HG03432 (cell line): Measurements from ENCODE around the gene METTL26.

Experiments used
- ATAC-seq: cut with Tn5 transposase; IDR thresholded peaks from one replicate; pipeline ENCODE4 v1.9.1; 2021; ENCODE audit warnings: mild to moderate bottlenecking, moderate library complexity; ENCODE audit not compliant: unreplicated experiment

METTL26 gene

DNA sequence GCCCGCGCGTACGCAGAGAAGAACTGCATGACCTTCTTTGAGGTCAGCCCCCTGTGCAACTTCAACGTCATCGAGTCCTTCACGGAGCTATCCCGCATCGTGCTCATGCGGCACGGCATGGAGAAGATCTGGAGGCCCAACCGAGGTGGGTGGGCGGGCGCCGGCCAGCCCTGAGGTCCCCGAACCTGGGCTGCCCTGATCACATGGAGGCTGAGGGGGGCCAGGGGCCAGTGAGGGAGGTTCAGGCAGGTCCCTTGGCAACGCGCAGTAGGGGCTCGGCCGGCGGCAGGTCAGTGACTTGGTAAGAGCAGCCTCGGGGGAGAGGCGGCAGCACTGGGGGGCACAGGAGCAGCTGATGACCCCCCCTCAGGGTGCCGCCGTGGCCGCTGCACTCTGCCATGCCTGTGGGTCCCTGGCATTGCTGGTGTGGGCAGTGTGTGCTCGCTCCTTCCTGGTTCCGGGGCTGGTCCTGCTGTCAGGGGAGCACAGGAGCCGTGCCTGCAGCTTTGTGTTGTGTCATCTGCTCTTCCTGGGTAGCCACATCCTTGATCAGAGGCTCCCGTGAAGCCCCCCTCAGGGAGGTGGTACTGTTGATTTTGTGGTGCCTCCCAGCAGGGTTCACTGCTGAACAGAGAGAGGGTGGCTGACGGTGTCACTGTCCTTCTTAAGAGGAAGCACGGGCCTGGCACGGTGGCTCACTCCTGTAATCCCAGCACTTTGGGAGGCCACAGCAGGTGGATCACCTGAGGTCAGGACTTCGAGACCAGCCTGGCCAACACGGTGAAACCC lies 9.9 kb downstream of the METTL26 start:
- ATAC-seq = no peak

DNA sequence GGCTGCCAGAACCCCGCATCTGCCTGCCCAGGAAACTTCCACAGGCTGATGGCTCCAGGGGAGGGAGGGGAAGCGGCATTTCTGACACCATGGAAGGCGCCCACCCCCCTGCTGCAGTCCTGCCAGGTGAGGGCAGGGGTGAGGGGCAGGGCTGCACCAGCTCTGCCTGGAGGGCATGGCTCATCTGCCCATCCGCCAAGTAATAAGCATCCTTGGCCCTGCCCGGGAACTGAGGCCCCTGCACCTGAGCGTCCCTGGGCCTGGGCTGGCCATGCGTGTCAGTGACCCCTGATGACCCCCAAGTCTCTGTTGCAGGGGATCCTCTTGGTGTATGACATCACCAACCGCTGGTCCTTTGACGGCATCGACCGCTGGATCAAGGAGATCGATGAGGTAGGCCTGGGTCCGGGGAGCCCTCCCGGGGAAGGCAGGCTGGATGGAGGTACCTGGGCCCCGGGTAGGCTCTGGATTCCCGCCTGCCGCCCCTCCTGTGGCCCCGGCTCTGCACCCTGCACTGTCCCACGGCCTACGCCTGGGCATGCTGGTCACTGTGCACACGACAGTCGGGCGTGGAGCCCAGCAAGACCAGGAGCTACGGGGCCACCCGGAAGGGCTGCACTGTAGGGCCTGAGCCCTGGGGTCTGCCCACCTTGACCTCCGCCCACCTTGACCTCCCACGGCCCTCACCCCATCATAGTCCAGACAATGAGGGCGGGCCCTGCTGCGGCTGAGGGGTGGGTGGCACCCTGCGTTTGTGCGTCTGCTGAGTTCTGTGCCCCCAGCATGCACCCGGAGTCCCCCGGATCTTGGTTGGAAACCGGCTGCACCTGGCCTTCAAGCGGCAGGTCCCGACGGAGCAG lies 10.8 kb downstream of the METTL26 start:
- ATAC-seq = no peak

DNA sequence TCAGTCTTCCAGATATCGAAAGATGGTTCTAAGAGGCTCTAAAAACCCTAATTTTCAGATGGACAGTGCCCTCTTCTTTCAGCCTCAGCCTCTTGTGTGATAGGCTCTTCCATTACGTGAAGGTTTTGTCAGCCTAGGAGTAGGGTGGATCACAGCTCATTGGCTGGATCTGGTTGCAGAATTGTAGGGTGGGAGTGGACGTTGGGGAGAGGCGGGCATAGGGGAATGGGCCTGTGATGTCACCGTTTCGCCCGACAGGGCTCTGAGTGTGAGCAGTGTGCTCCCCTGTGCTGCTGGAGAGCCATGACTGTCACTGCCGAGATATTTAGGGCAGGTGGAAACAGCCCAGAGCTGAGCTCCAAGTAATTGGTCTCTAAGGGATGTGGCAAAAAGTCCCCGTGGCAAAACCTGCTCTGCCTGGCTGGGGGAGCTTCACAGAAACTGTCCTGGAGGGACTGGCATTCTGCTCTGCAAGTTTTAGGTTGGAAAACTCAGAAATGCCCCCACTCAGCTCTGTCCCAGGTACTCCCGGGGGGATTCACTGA lies 11.5 kb downstream of the METTL26 start:
- ATAC-seq = no peak

DNA sequence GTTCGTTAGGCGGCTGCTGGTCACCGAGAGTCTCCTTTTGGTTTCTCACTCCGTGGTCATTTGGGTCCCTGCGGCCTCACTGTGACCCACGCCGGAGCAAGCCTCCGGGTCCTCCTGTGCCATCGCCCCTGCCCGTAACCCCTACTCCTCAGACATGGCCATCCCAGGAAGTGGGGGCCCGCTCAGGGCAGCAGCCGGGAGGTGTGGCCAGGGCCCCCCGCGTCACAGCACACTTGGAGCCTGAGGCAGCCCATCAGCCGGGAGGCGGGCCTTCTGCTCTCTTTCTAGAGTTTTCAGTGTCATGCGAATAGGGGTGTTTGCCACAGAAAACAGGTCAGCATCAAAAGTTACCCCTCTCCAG lies 13.2 kb downstream of the METTL26 start:
- no peak for ATAC-seq

DNA sequence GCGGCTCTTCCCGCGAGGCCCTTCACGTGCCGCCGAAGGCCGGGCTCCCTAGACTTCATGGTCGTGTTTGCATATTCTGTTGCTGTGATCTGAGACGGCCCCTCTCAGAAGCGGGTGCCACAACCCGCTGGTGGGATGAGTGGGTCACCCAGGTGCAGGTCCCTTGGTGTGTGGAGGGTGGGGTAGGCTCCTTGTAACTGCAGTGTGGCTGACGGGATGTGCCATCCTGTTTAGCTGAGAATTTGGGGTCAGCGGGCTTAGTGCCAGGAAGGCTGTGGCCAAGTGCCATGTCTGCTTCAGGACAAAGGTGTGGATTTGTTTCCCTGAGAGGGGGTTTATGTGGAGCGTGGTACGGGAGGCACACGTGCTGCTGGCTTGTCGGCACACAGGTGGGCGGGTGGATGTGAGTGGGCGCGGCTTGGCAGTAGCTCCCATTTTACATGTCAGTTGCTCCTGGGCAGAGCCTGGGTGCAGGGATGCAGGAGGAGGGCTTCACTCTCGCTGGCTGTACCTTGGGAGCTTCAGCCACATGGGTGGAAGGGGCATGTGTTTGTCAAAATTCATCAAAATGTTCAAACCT lies 14.5 kb downstream of the METTL26 start:
- ATAC-seq = no peak

DNA sequence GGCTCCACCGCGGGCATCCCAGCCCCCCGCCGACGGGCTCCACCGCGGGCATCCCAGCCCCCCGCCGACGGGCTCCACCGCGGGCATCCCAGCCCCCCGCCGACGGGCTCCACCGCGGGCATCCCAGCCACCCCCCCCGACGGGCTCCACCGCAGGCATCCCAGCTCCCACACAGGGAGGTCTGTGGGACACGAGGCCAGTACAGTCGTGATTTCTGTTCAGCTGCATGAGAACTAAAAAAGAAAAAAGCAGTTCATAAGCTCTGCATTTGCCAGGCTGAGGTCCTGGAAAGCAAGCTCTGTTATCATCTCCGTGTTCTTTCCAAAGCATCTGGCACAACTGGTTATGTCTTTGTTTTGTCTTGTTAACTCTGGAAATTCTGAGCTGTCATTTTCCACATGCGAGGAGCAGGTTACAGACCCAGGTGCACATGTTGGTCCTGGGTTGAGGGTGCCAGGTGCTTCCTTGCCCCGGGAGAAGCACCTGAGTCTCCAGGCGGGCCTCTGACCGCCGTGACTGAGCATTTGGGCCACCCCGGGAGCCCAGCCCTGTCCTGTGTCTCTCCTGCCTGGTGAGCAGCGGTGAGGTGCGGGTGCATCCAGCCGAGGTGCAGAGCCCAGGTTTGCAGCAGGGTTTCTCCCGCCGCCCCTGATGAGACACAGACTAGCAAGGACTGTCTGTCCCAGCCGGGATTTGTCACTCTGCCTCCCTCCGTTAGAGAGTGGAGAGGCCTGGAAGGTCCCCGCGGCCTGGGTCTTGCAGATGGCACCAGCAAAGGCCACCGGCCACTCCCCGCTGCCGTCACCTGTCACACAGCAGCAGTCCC lies 15.2 kb downstream of the METTL26 start:
- no peak for ATAC-seq

DNA sequence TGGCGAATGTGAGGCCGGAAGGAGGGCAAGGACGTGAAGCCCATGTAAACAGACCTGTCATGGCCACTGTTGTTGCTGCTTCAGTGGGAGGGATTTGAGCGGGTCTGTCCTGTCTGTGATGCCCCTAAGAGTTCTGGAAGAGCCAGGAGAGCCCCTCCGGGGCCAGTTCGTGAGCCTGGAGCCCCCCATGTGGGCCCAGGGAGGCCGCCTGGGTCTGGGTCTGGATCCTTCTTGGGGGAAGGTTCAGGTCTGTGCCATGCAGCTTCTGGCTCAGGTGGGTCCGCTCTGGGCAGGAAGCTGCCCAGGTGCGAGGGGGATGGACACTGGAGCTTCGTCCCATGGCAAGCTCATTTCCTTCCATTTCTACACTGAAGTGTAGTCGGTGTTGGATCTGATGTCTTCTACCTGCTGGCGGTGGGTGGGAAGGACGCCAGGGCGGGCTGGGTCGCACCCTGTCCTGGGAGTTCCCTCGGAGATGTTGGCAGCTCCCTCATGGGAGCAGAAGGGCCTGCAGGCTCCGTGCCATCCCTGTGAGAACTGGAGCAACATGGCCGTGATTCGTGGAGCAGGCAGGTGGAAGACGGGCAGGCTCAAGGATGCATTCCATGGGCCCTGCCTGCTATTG lies 16.5 kb downstream of the METTL26 start:
- no peak for ATAC-seq

DNA sequence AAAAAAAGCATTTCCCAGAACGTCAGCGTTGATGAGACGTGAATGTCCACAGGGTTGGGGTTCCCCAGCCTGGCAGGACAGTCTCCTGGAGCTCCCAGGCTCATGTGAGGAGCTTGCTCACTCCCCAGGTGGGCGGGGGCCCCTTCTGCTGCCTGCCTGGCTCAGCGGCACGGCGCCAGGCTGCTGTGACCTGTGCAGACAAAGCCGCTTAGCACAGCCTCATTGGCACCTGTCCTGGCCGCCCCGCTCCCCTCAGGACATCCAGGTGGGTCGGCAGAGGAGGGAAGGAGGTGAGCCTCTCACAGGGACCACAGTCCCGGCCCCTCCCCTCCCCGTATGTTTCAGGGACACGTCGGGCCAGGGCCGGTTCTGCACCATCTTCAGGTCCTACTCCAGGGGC lies 18.2 kb downstream of the METTL26 start:
- no peak for ATAC-seq

DNA sequence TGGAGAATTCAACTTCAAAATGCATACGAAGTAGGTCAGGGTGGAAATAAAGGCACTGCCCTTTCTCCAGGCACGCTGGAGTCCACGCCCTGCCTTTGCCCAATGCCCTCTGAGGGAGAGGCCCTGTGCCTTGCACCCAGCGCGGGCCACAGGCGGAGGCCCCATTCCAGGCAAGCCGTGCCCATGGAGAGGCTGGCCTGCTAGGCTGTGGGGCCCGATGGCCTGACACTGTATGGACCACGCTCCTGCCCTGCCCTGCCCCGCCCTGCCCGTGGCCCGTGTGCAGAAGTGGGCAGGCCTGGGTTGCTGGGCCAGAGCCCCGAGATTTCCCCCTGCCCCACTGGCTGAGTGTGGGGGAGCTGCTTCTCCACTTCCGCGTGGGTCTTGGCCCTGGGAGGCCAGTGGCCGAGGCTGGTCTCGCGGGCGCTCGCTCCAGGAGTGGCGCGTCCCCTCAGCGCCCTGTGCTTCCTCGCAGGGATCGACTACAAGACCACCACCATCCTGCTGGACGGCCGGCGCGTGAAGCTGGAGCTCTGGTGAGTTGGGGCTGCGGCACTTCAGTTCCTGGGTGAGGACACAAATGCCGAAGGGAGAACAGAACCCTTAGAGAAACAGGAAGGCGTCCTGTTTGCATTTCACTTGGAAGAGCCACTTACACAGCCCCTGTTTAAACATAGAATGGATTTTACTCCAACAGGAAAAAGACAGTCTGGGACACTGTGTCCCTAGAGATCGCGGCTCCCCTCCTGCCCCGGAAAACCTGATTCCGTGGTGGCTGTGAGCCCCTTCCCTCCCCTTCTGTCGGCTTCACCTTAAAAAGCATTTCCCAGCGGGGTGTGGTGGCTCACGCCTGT lies 19.1 kb downstream of the METTL26 start:
- ATAC-seq = no peak

DNA sequence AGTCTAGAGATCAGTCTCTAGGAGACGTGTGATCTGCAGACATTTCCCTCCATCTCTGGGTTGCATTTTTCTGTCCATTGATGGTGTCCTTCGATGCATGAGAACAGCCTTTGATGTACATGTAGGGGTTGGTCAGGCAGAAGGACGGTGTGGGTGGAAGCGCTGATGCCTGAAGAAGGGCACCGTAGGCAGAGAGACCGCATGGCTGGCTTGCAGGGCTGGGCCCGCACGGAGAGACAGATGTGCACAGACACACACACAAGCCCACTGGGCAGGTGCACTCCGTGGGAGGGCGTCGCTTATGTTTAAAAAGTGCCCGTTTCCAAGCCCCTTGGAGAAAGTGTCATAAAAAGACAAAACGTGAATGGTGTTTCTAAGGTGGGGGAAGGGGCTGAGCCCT lies 21.0 kb downstream of the METTL26 start:
- no peak for ATAC-seq

DNA sequence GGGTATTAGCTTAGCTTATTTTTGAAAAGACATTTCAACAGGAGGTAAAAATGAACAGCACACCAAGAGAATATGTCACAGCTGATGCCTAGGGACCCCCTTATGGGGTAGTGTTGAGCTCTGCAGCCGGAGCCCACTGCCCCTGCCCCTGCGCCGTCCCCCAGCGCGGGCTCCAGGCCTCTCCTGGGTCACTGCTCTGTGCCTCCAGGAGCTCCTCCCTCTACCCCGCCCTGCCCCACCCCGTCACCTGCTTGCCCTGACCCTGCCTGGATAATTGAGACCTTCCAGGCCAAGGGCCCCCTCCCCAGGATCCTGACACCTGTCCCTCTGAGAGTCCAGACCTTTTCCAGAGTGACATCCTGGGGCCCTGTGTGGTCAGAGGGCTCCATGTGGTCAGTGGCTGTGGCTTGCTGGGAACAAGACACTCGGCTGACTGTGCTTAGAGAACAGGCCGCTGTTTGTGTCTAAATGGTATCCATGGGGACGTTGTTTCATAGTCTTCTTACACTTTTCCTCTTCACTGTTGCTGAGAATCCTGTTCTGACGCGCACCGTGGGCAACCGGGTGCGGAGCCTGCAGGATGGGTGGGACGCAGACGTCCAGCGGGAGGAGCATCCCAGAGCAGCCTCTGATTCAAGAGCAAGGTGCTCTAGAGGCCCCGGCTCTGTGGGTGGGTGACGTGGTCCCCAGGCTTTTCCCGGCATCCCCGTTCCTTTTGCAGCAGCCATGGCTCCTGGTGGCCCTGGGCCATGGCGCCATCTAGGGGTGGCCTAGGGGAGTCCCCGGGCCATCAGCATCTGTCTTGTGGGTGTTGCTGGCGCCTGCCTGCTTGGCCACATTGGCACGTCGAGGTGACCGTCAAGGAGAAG lies 25.4 kb downstream of the METTL26 start:
- no peak for ATAC-seq

DNA sequence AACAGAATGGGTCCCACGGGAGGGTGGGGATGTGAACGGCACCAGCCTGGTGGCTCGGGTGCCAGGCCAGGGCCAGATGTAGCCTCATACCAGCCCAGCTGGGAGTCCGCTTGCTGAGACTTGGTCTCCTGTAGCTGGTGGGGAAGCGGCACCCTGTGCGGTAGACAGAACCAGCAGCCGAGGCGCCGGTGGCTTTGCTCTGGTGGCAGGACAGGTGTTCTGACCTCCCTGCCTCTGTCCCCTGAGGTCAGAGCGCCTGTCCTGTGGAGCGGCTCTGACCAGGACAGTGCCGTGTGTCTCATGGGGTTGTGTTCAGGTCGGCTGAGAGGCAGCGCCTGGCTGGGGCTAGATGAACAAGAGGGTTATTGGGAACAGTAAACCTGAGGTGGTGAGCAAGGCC lies 26.1 kb downstream of the METTL26 start:
- no peak for ATAC-seq

DNA sequence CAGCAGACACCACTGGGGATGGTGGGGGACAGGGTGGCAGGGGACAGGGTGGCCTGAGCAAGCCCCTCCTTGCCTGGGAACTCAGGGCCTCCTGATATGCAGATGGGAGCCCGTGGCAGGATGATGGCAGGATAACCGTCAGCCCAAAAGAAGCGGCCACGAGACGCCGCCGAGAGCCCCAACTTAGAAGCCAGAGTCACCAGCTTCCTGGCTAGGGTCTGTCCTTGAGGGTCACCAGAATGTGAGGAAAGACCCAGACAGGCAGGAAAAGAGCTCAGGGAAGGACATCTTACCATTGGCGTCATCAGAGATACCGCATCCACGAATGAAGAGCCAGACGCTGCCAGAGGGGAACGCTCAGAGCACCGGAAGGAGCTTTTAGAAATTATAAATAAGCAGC lies 26.8 kb downstream of the METTL26 start:
- no peak for ATAC-seq

DNA sequence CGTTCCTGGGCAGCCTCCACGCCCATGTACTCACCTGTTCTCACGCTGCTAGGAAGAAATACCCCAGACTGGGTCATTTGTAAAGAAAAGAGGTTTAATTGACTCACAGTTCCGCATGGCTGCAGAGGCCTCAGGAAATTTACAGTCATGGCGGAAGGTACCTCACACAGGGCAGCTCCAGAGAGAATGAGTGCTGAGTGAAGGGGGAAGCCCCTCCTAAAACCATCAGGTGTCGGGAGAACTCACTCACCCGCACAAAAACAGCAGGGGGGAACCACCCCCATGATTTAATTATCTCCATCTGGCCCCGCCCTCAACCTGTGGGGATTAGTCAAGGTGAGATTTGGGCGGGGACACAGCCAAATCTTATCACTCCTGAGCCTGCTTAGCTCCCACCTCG lies 28.1 kb downstream of the METTL26 start:
- no peak for ATAC-seq

DNA sequence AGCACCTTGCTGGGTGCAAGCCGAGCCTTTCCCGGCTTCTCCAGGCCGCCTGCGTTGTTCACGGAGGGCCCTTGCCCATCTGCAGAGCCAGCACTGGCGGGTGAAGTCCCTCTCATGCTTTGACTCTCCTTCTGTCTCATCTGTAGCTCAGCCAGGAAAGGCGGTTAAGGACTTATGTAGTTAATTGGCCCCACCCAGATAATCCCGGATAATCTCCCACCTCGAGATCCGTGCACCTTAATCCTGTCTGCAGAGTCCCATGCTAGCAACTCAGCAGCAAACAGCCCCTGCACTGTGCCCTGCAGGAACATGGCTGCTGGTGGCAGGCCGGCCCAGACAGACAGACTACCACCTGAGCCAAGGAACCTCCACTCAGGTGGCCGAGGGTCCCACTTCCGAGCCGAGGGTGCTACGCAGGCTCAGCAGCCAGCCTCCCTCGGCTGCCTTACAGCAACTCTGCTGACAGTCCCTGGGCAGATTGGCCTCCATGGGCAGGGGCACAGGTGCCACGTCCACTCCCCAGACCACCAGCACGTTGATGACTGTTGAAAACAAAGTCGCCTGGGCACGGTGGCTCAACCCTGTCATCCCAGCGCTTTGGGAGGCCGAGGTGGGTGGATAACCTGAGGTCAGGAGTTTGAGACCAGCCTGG lies 29.3 kb downstream of the METTL26 start:
- ATAC-seq = no peak

DNA sequence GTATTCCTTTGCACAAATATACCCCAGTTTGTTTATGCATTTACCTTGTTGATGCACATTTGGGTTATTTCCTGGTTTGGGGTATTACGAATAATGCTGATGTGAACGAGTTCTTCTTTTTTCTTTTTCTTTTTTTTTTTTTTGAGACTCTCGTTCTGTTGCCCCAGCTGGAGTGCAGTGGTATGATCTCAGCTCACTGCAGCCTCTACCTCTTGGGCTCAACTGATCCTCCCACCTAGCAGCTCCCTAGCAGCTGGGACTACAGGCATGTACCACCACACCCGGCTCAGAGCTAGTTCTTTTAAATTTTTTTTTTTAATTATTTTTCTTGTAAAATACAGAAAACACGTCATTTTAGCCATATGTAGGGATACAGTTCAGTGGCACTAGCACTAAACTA lies 32.2 kb downstream of the METTL26 start:
- ATAC-seq = no peak

DNA sequence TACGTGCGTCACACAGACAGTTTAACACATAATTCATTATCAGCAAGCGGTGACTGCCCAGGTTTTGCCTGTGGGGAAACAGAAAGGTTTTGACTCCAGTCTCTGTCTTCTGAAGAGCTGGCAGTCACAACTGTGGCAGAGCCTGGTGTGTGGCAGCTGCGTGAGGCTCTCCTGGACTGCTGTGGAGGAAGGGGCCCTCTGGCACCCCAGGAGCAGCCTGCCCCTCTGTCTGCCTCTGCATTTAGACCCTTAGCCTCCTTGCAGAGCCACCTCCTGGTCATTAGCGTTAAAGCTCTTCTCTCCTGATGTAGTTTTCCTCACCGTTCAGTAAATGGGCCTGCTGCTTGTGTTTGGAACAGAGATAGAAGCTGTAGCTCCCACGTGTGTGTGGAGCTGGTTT lies 35.3 kb downstream of the METTL26 start:
- no peak for ATAC-seq
